ENCODE data around the gene PPM1N.

GRCh38 chr19:45529420-45529785 is 31.2 kb downstream of the PPM1N start:
- TF ChIP-seq CTCF (IDR thresholded peaks at IDR 0.05): no peak
- no peak for TF ChIP-seq POLR2A (IDR thresholded peaks at IDR 0.05)

All from ovary (tissue), 3 donors.